ENCODE data around the gene HNF4A.

The HNF4A gene

GRCh38 chr20:44411020-44411756 is 55.7 kb downstream of the HNF4A start:
- H3K9me2 ChIP-seq (ENCODE audit: low read depth, low read length) = no peaks in the 10 kb centered on the region
- H3K36me3 ChIP-seq (ENCODE audit: insufficient read depth, low read length) = no peaks in the 10 kb centered on the region
- peaks cover 9% of the 10 kb centered on the region; the same call in 1 of the 2 replicates for H3K27me3 ChIP-seq (ENCODE audit: insufficient read depth, low read length)
- no peaks in the 10 kb centered on the region for H3K79me2 ChIP-seq (ENCODE audit: insufficient read depth, low read length)
- no peak overlapping the region for H3K9ac ChIP-seq (ENCODE audit: low read length)
- TF ChIP-seq EZH2 (IDR thresholded peaks at IDR 0.05; ENCODE audit: borderline replicate concordance, low read length) = no peak
- TF ChIP-seq CTCF (IDR thresholded peaks at IDR 0.05; ENCODE audit: low read length) = no peak
- H3K4me2 ChIP-seq (ENCODE audit: low read length) = no peak overlapping the region
- no peaks in the 10 kb centered on the region for H3K9me3 ChIP-seq (ENCODE audit: low read length)
- H2AFZ ChIP-seq (ENCODE audit: low read length) = no peak overlapping the region
- no peaks in the 10 kb centered on the region for H4K20me1 ChIP-seq (ENCODE audit: insufficient read depth, low read length)
- H3K4me3 ChIP-seq (ENCODE audit: low read depth, low read length, poor library complexity, severe bottlenecking) = no peak overlapping the region
- no peaks in the 10 kb centered on the region for H3F3A ChIP-seq (ENCODE audit: insufficient read depth, low read length)
- H3K4me1 ChIP-seq (ENCODE audit: insufficient read depth, low read length, severe bottlenecking) = no peaks in the 10 kb centered on the region
- no peak overlapping the region for H3K27ac ChIP-seq (ENCODE audit: low read depth, low read length, poor library complexity, severe bottlenecking)

DNA sequence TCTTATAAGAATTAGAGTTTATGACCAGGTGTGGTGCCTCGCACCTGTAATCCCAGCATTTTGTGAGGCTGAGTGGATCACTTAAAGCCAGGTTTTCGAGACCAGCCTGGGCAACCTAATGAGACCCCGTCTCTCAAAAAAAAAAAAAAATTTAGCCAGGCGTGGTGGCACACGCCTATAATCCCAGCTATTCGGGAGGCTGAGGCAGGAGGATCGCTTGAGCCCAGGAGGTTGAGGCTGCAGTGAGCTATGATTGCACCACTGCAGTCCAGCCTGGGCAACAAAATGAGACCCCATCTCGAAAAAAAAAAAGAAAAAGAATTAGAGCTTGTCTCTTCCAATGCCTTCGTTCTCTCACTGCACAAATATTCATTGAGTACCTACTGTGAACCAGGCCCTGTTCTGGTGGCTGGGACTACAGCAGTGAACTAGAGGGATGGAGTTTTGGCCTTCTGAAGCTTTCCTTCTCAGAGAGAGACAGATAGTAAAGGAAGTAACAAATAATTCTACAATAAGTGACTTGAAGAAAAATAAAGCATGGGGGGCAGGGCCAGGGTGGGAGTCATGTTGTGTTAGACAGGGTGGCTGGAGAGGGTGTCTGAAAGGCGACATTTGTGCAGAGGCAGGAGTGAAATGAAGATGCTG is 56.4 kb downstream of the HNF4A start:
- Histone ChIP-seq H3K27me3 (ENCODE audit: insufficient read depth, low read length) (peaks cover 9% of the 10 kb centered on the region; the same call in 1 of the 2 replicates), H3K9me3 (ENCODE audit: low read length) (no peaks in the 10 kb centered on the region), H3K79me2 (ENCODE audit: insufficient read depth, low read length) (no peaks in the 10 kb centered on the region), H3K4me2 (ENCODE audit: low read length) (no peak overlapping the region), H2AFZ (ENCODE audit: low read length) (no peak overlapping the region), H3K4me1 (ENCODE audit: insufficient read depth, low read length, severe bottlenecking) (no peaks in the 10 kb centered on the region), H3K9me2 (ENCODE audit: low read depth, low read length) (no peaks in the 10 kb centered on the region), H4K20me1 (ENCODE audit: insufficient read depth, low read length) (no peaks in the 10 kb centered on the region), H3K4me3 (ENCODE audit: low read depth, low read length, poor library complexity, severe bottlenecking) (no peak overlapping the region), H3K9ac (ENCODE audit: low read length) (no peak overlapping the region), H3K36me3 (ENCODE audit: insufficient read depth, low read length) (no peaks in the 10 kb centered on the region), H3K27ac (ENCODE audit: low read depth, low read length, poor library complexity, severe bottlenecking) (no peak overlapping the region), H3F3A (ENCODE audit: insufficient read depth, low read length) (no peaks in the 10 kb centered on the region)
- no peak for TF ChIP-seq EZH2 (IDR thresholded peaks at IDR 0.05; ENCODE audit: borderline replicate concordance, low read length)
- TF ChIP-seq CTCF (IDR thresholded peaks at IDR 0.05; ENCODE audit: low read length) = no peak

- Histone ChIP-seq H4K20me1 (ENCODE audit: insufficient read depth, low read length) (no peaks in the 10 kb centered on the region), H3K4me1 (ENCODE audit: insufficient read depth, low read length, severe bottlenecking) (no peaks in the 10 kb centered on the region), H3K27me3 (ENCODE audit: insufficient read depth, low read length) (peaks cover 9% of the 10 kb centered on the region; the same call in 1 of the 2 replicates), H3K9me3 (ENCODE audit: low read length) (no peaks in the 10 kb centered on the region), H3K4me2 (ENCODE audit: low read length) (no peak overlapping the region), H3K9ac (ENCODE audit: low read length) (no peak overlapping the region), H3K9me2 (ENCODE audit: low read depth, low read length) (no peaks in the 10 kb centered on the region), H3K27ac (ENCODE audit: low read depth, low read length, poor library complexity, severe bottlenecking) (no peak overlapping the region), H3K79me2 (ENCODE audit: insufficient read depth, low read length) (no peaks in the 10 kb centered on the region), H3F3A (ENCODE audit: insufficient read depth, low read length) (no peaks in the 10 kb centered on the region), H3K4me3 (ENCODE audit: low read depth, low read length, poor library complexity, severe bottlenecking) (no peak overlapping the region), H2AFZ (ENCODE audit: low read length) (no peak overlapping the region), H3K36me3 (ENCODE audit: insufficient read depth, low read length) (no peaks in the 10 kb centered on the region)
- no peak for TF ChIP-seq CTCF (IDR thresholded peaks at IDR 0.05; ENCODE audit: low read length)
Observed at GRCh38 chr20:44412402-44413144, 57.1 kb downstream of the HNF4A start.

Measured in OCI-LY1 (cell line).